Measurements from ENCODE around the gene ZNF593.
A peak's percentile ranks its signal among the peaks of the same experiment; 100 is the strongest.

Gene ZNF593

DNA sequence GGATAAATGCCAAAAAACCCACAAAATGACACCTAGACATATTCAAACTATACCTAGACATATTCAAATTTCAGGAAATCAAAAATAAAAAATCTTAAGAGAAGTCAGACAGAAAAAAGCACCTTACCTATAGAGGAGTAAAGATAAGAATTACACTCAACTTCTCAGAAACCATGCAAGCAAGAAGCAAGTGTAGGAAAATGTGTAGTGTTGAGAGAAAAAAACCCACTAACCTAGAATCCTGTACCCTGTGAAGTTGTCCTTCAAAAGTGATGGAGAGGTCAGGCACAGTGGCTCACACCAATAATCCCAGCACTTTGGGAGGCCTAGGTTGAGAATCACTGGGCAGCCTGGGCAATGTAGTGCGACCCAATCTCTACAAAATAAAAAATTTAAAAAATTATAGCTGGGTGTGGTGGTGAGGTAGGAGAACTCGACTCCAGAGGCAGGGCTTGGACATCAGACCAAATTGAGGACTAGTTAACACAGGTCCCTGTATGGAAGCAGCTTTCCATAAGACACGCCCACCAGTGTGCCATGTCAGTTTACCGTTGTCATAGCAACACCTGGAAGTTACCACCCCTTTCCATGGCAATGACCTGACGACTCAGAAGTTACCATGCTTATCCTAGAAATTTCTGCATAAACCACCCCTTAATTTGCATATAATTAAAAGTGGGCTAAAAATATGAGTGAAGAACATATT, 37.4 kb upstream of the ZNF593 start:
- Mint-ChIP-seq H3K4me3 (no peak overlapping the region), H3K27me3 (peaks cover 20% of the 10 kb centered on the region), H3K27ac (ENCODE audit: low read depth) (no peak overlapping the region), H3K36me3 (ENCODE audit: insufficient read depth) (peaks cover 2% of the 10 kb centered on the region), H3K4me1 (peaks cover 8% of the 10 kb centered on the region), H3K9me3 (no peaks in the 10 kb centered on the region)
- ATAC-seq (replicated peaks; ENCODE audit: extremely low read depth, poor library complexity, severe bottlenecking) (no peak), DNase-seq (ENCODE audit: low spot score in 2 of 2) (no peak)

DNA sequence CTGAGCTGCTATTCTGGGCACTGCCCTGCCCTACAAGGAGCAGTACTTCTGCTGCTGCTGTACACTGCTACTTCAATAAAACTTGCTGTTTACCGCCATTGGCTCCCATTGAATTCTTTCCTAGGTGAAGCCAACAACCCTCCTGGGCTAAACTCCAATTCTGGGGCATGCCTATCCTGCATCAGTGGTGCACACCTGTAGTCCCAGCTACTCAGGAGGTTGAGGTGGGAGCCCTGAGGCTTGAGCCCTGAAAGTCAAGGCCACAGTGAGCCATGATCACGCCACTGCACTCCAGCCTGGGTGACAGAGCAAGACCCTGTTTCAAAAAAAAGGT, 36.9 kb upstream of the ZNF593 start:
- H3K36me3 Mint-ChIP-seq (ENCODE audit: insufficient read depth): peaks cover 2% of the 10 kb centered on the region
- no peak for ATAC-seq (replicated peaks; ENCODE audit: extremely low read depth, poor library complexity, severe bottlenecking)
- no peak overlapping the region for H3K27ac Mint-ChIP-seq (ENCODE audit: low read depth)

DNA sequence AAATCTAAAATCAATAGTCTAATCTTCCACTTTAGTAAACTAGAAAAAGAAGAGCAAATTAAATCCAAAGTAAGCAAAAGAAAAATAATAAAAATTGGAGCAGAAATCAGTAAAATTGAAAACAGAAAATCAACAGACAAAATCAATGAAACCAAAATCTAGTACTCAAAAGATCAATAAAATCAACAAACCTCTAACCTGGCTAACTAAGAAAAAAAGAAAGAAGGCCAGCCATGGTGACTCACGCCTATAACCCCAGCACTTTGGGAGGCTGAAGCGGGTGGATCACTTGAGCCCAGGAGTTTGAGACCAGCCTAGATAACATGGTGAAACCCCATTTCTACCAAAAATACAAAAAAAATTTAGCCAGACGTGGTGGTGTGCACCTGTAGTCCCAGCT, 35.2 kb upstream of the ZNF593 start:
- Mint-ChIP-seq H3K27me3 (peaks cover 11% of the 10 kb centered on the region), H3K4me1 (peaks cover 6% of the 10 kb centered on the region), H3K4me3 (no peak overlapping the region), H3K36me3 (ENCODE audit: insufficient read depth) (no peaks in the 10 kb centered on the region), H3K27ac (ENCODE audit: low read depth) (no peak overlapping the region), H3K9me3 (no peaks in the 10 kb centered on the region)
- no peak for DNase-seq (ENCODE audit: low spot score in 2 of 2)
- ATAC-seq (replicated peaks; ENCODE audit: extremely low read depth, poor library complexity, severe bottlenecking): no peak

More for the DNA sequence above, 36.9 kb upstream of the ZNF593 start:
- Mint-ChIP-seq H3K4me1 (peaks cover 3% of the 10 kb centered on the region), H3K4me3 (no peak overlapping the region), H3K27me3 (peaks cover 15% of the 10 kb centered on the region), H3K9me3 (no peaks in the 10 kb centered on the region)
- no peak for DNase-seq (ENCODE audit: low spot score in 2 of 2)

DNA sequence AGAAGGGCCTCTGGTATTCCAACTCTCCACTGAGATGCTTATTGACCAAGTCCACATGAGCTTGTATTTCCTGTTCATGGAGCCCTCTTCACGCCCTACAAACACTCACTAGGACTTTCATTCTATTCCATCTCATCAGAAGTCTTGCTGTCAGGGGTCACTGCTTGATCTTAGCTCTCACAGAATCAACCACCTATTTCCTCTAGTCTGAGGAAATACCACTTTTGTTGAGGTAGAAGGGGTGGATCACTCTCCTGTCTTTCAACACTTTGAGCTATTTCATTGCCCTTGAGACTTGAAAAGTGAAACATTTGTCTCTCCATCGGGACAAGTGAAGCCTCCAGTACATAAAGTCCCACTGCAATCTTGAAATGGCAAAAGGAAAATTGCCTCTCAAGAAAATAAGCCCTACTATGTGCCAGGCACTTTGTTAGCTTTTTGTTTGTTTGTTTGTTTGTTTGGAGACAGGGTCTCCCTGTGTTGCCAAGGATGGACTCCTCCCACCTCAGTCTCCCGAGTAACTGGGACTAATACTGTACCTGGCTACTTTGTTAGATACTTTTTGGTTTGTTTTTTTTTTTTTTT, 30.6 kb upstream of the ZNF593 start:
- H3K4me1 Mint-ChIP-seq: peaks cover 6% of the 10 kb centered on the region
- ATAC-seq (replicated peaks; ENCODE audit: extremely low read depth, poor library complexity, severe bottlenecking): no peak
- no peak overlapping the region for H3K4me3 Mint-ChIP-seq
- no peaks in the 10 kb centered on the region for H3K9me3 Mint-ChIP-seq
- H3K27me3 Mint-ChIP-seq: peaks cover 7% of the 10 kb centered on the region
- H3K27ac Mint-ChIP-seq (ENCODE audit: low read depth): no peak overlapping the region
- H3K36me3 Mint-ChIP-seq (ENCODE audit: insufficient read depth): peaks cover 1% of the 10 kb centered on the region
- no peak for DNase-seq (ENCODE audit: low spot score in 2 of 2)

DNA sequence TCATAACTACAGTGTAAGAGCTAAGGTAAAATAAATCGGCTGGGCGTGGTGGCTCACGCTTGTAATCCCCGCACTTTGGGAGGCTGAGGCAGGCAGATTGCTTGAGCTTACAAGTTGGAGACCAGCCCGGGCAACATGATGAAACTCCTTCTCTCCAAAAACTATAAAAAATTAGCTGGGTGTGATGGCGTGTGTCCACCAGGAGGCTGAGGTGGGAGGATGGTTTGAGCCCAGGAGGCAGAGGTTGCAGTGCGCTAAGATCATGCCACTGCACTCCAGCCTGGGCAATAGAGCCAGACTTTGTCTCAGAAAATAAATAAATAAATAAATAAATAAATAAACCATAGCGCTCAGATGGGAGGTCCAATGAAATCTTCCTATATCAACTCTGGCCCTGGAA, 27.5 kb upstream of the ZNF593 start:
- ATAC-seq (replicated peaks; ENCODE audit: extremely low read depth, poor library complexity, severe bottlenecking) (no peak), DNase-seq (ENCODE audit: low spot score in 2 of 2) (no peak)
- Mint-ChIP-seq H3K27ac (ENCODE audit: low read depth) (no peak overlapping the region), H3K9me3 (no peaks in the 10 kb centered on the region), H3K36me3 (ENCODE audit: insufficient read depth) (peaks cover 1% of the 10 kb centered on the region), H3K27me3 (peaks cover 23% of the 10 kb centered on the region), H3K4me3 (no peak overlapping the region), H3K4me1 (peaks cover 11% of the 10 kb centered on the region)

DNA sequence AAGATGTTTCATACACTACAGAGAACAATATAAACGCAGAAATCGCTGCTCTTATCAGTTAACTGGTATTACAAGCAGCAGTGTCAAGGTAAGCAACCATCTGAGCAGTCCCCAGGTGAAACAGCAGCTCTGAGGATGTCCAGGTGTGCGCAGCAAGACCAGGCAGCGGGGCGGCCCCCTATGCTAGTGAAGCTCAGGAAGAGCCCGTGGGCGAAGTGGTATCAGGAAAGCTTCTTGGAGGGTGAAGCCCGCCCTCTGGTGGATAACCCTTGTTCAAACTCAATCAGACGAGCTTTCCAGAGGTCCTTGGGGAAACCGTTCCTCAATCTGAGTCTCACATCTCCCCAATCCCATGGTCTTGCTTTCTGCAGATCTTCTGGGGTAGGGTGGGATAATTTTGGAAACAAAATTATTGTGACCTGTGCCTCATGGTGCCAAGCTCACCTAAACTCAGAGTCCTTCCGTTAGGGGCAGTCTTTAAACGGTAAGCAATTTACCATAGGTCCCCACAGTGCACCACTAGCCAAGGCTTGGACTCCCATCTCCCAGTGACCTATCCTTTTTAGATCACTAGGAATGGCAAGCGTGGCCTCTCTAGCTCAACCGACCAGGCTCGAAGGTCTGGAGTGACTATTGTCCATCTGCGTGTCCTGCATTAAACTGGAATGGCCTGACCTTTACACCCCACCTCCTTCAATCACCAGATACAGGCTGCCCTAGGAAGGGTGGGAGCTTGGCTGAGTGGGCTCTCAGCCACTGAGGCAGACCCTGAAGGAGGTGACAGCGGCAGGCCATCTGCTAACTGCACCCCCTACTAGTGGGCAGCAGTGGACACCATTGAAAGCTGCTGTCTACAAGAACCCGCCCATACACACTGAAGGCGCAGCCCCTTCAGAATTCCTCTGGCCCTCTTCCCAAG, 24.4 kb upstream of the ZNF593 start:
- peak; percentile 73 for ATAC-seq (replicated peaks; ENCODE audit: extremely low read depth, poor library complexity, severe bottlenecking)
- peak; percentile 56 to 58 for DNase-seq (ENCODE audit: low spot score in 2 of 2)
- H3K27ac Mint-ChIP-seq (ENCODE audit: low read depth): no peak overlapping the region
- peaks cover 1% of the 10 kb centered on the region for H3K36me3 Mint-ChIP-seq (ENCODE audit: insufficient read depth)
- no peaks in the 10 kb centered on the region for H3K9me3 Mint-ChIP-seq
- peaks cover 47% of the 10 kb centered on the region for H3K27me3 Mint-ChIP-seq
- no peak overlapping the region for H3K4me3 Mint-ChIP-seq
- H3K4me1 Mint-ChIP-seq: peaks cover 5% of the 10 kb centered on the region

DNA sequence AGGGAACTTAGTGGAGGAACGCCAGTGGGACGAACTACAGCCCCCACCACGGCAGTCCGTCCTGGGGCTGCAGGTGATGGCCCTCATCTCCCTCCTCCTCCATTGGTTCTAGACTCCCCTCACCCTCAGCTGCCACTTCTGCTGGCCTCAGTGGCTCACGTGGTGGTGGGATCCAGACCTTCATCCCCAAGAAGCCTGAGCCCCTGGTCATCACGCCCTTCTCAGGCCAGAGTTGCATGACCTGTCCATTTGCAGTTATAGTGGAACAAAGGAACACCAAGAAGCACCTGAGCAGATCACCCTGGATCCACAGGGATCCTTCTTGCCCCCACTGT, 23.8 kb upstream of the ZNF593 start:
- ATAC-seq (replicated peaks; ENCODE audit: extremely low read depth, poor library complexity, severe bottlenecking) (no peak), DNase-seq (ENCODE audit: low spot score in 2 of 2) (no peak)
- peaks cover 1% of the 10 kb centered on the region for H3K36me3 Mint-ChIP-seq (ENCODE audit: insufficient read depth)
- peaks cover 49% of the 10 kb centered on the region for H3K27me3 Mint-ChIP-seq
- H3K9me3 Mint-ChIP-seq: no peaks in the 10 kb centered on the region
- no peak overlapping the region for H3K4me3 Mint-ChIP-seq
- peaks cover 5% of the 10 kb centered on the region for H3K4me1 Mint-ChIP-seq
- no peak overlapping the region for H3K27ac Mint-ChIP-seq (ENCODE audit: low read depth)

DNA sequence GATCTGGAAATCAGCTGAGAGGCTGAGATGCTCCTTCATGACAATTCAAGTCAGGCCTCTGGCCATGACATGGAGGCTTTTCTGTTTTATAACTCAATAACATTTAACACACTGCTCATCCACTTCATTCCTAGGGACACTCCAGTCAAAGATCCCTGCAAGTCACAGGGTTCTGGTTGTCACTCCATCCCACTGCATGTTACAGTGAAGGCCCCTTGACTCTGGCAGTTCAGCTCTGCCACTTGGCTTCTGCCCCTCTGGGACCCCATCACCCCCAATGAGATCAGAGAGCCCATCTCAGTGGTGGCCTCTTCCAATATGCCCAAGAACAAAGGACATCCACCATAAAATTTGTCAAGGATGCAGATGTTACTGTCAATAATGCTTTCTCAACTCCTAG, 20.8 kb upstream of the ZNF593 start:
- Mint-ChIP-seq H3K4me3 (no peak overlapping the region), H3K36me3 (ENCODE audit: insufficient read depth) (no peaks in the 10 kb centered on the region), H3K27ac (ENCODE audit: low read depth) (no peak overlapping the region), H3K4me1 (peaks cover 5% of the 10 kb centered on the region), H3K27me3 (peaks cover 50% of the 10 kb centered on the region), H3K9me3 (no peaks in the 10 kb centered on the region)
- ATAC-seq (replicated peaks; ENCODE audit: extremely low read depth, poor library complexity, severe bottlenecking) (no peak), DNase-seq (ENCODE audit: low spot score in 2 of 2) (no peak)

DNA sequence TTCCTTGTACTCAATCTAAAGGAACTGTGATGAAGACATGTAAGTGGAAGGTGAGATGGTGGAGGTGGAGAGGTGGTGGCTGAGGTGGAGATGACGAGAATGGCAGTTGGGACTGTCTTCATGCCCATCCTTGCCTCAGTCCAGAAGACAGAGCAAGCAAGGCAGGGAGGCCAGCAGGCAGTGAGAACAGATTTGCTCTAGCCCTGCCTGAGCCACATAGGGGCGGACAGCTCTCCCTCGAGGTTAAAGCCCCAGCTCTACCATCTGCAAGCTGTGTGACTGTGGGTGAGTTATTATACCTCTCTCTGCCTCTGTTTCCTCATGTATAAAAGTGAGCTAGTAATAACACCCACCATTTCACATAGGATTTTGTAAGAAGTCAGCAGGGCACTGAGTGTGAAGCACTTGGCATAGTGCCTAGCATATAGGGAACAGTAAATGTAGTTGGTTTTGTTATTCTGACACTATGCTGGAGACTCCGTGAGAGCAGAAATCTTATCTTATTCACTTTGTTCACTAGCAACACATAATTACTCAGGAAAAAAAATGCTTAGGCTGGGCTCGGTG, 15.7 kb upstream of the ZNF593 start:
- Mint-ChIP-seq H3K4me3 (no peak overlapping the region), H3K27ac (ENCODE audit: low read depth) (no peak overlapping the region), H3K4me1 (no peaks in the 10 kb centered on the region), H3K36me3 (ENCODE audit: insufficient read depth) (no peaks in the 10 kb centered on the region), H3K9me3 (no peaks in the 10 kb centered on the region), H3K27me3 (peaks cover 57% of the 10 kb centered on the region)
- no peak for DNase-seq (ENCODE audit: low spot score in 2 of 2)
- ATAC-seq (replicated peaks; ENCODE audit: extremely low read depth, poor library complexity, severe bottlenecking): no peak

DNA sequence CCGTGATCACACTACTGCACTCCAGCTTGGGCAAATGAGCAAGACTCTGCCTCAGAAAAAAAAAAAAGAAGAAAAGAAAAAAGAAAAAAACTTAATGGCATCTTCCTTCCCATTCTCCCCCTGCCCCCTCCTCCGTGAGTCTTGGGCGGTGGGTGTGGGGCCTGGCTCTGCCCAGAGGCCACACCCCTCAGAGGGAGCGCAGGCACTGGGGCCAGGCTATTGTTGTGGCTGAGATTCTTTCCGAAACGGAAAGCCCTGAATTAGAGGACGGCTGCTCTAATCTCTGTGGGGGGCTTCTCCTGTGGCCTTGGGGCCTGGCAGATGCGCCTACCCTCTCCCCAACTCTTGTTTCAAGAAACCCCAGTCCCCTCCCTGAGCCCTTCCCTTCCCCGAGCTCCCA, 15.0 kb upstream of the ZNF593 start:
- no peaks in the 10 kb centered on the region for H3K4me1 Mint-ChIP-seq
- H3K27ac Mint-ChIP-seq (ENCODE audit: low read depth): no peak overlapping the region
- no peak overlapping the region for H3K4me3 Mint-ChIP-seq
- peaks cover 57% of the 10 kb centered on the region for H3K27me3 Mint-ChIP-seq
- H3K36me3 Mint-ChIP-seq (ENCODE audit: insufficient read depth): no peaks in the 10 kb centered on the region
- ATAC-seq (replicated peaks; ENCODE audit: extremely low read depth, poor library complexity, severe bottlenecking) (no peak), DNase-seq (ENCODE audit: low spot score in 2 of 2) (no peak)
- no peaks in the 10 kb centered on the region for H3K9me3 Mint-ChIP-seq

DNA sequence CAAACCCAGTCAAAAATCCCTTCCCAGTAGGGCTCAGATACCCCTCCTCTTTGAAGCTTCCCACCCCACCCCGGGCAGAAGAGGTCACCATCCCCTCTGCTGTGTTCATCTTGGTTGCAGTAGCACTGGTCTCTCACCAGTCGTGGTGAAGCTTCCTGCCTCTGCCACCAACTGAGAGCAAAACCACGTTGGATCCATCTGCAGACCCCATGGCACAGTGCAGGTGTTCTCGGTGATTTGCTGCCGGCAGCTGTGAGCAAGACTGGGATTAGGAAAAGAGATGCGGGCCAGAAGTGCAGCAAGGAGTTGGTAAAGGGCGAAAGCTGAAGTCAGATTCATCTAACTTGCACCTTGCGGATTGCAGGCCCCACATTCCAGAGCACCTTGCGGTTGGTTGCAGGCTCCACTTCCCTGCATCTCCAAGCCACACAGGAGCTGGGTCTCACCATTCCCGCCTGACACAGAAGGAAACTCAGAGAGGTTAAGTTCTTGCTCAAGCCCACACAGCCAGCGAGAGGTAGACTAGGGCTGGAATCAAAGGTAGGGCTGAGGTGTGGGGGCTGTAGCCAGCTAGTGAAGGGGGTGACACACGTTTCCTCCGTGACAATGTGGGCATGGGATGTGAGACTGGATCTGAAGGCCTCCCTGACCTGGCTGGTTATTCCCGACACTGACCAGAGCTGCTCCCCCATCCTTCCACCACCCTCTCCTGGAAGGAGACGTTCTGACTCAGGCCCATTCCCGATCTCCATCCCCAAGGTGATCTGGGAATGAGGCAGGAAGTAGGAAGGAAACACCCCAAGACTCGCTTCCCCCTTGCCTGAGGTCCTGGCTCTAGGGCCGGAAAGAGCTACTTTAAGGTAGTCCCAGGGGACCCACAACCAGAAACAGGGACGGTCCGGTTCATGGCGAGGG, 14.1 kb upstream of the ZNF593 start:
- H3K4me1 Mint-ChIP-seq: no peaks in the 10 kb centered on the region
- H3K36me3 Mint-ChIP-seq (ENCODE audit: insufficient read depth): no peaks in the 10 kb centered on the region
- H3K9me3 Mint-ChIP-seq: no peaks in the 10 kb centered on the region
- peaks cover 54% of the 10 kb centered on the region for H3K27me3 Mint-ChIP-seq
- DNase-seq (ENCODE audit: low spot score in 2 of 2) (no peak), ATAC-seq (replicated peaks; ENCODE audit: extremely low read depth, poor library complexity, severe bottlenecking) (no peak)
- no peak overlapping the region for H3K27ac Mint-ChIP-seq (ENCODE audit: low read depth)
- no peak overlapping the region for H3K4me3 Mint-ChIP-seq
